ENCODE data around the gene SLK.

- TF ChIP-seq POLR2AphosphoS5 (IDR thresholded peaks at IDR 0.05; ENCODE audit: low read depth, low read length) (no peak), SIN3A (IDR thresholded peaks at IDR 0.05; ENCODE audit: borderline replicate concordance, insufficient read depth, low read length) (no peak), TAF1 (IDR thresholded peaks at IDR 0.05; ENCODE audit: borderline replicate concordance, insufficient read depth, low read length) (no peak)
Measured at GRCh38 chr10:103968441-103969391, 1.8 kb downstream of the SLK start.

Measured in PFSK-1 (cell line).